ENCODE data around the gene PUSL1.

The PUSL1 gene

DNA sequence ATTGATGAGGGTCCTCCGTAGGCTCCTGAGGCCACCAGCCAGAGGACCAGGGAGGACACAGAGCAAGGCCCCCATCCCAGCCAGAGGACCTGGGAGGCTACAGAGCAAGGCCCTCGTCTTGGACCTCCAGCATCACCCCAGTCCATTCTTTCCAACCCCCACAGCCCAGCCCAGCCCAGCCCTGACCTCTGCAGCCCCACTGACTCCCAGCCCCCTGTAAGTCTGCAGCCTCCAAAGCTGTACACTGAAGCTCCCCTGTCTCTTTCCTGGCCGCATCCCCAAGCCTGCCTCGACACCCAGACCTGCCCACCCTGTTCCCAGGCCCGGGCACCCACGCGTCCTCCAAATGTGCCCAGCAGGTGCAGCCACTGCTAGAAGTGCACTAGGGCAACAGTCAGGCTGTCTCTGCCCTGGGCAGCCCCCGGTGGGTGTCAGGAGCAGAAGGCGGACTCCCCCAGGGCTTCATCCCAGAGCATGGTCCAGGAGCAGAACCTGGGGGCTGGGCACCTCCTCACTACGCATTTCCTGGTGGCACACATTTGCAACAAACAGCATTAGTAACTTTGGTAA lies 38.7 kb downstream of the PUSL1 start:
- intact Hi-C loops (cut with DNase I) = no loop called here
- no peak for DNase-seq

DNA sequence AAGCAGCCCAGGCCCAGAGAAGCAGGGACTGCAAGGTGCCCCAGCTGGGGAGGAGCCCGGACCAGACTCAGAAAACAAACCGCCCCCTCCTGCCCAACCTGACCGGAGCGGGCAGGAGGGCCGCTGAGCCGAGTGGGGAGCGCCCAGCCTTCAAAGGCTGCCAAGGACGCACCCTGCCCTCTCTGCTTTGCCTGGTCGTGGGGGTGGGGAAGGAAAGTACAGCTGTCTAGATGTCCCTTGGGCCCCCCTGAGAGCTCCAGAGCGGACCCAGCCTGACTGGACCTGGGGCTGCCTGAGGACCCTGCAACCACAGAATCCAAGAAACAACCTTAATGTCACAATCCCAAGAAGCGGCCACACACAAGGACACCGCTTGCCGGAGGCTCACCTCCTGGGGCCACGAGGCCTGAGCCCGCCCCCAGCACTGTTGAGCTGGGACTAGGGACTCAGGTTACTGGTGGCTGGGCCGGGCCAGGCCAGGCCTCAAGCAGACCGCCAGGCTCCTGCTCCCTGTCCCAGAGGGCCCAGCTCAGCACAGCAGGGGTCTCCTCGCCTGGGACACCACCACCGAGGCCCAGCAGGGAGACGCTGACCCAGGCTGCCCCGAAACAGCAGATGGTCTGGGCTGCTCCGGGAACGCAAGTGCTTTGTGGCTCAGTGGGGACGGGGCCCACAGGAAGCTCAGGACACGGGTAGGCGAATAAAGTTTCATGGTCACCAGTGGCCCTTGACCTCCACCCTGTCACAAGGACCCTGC lies 39.4 kb downstream of the PUSL1 start:
- no peak for DNase-seq
- intact Hi-C loops (cut with DNase I) = no loop called here

DNA sequence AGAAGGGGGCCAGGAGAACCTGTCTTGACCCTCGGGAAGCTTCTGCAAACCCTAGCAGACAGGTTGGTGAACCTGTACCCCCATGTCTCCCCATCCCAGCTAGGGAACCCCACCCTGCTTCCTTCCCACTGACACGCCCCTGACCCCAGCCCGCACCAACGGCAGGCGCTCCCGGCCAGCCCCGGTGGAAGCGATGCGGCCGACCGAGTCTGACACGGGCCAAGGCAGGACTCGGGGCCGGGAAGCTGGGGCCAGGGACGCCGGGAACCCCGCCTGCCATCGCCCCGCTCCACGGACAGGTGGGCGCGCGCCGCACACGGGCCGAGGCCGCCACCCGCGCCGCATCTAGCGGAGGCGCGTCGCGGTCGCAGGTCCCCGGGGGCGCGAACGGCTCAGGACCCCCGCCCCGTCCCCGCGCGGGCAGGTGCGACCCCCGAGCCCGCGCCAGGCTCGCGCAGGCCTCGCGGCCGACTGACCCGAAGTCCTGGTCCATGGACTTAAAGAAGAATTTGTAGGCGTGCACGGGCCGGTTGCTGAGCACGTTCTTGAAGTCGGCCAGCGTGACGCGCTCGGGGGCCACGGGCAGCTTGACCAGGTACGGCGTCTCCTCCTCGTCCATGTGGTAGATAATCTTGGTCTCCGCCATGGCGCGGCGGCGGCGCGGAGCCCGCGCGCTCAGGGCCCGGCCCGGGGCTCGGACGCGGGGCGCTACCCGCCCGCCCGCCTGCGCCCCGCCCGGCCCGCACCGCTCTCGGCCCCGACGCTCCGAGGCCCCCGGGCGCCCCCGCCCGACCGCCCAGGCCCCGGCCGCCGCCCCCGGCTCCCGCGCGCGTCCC lies 40.2 kb downstream of the PUSL1 start:
- intact Hi-C loops (cut with DNase I) = loop anchor here (1.0 kb wide), 1 partner anchor 40 kb away; the partner anchor contains the start of gene PUSL1
- no peak for DNase-seq

DNA sequence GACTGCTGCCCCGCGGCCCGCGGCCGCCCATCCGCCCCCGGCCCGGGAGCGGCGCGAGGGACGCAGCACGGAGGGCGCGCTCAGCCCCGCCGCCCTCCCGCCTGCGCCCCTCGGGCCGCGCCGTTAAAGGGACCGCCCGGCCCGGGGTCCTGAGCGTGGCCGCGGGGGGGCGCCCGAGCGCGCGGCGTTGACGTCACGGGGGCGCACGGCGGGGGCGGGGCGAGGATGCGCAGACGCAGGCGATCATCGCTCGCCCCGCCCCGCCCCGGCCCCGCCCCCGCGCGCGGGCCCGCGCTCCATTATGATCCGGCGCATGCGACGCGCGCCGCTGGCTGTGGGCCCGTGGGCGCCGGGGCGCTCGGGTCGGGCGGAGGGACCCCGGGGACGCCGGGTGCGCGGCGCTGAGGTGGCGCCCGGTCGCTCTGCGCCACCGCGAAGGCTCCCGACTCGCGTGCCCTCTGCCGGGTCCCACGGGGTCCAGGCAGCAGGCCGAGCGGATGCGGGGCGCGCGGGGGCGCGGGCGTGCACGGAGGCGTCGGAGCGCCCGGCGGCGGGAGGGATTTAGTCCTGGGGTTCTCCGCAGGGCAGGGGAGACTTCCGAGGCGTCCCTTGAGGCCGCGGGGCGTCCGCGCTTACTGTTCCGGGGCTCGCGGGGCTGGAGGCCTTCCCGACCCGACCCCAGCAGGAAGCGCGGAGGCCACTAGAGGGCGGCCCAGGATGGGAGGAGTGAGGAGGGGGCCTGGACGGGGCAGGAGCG lies 41.0 kb downstream of the PUSL1 start, which contains the start of gene DVL1:
Gene DVL1 (minus strand): TSS at position 163 of the 757 bp plus-strand sequence. CDS start 353 bp downstream, outside the sequence.
- intact Hi-C loops (cut with DNase I) = loop anchor here (1.0 kb wide), 1 partner anchor 41 kb away; the partner anchor contains the start of gene PUSL1
- DNase-seq = peak in 8 of 10 donors; percentile 41 to 94 (median 50)

DNA sequence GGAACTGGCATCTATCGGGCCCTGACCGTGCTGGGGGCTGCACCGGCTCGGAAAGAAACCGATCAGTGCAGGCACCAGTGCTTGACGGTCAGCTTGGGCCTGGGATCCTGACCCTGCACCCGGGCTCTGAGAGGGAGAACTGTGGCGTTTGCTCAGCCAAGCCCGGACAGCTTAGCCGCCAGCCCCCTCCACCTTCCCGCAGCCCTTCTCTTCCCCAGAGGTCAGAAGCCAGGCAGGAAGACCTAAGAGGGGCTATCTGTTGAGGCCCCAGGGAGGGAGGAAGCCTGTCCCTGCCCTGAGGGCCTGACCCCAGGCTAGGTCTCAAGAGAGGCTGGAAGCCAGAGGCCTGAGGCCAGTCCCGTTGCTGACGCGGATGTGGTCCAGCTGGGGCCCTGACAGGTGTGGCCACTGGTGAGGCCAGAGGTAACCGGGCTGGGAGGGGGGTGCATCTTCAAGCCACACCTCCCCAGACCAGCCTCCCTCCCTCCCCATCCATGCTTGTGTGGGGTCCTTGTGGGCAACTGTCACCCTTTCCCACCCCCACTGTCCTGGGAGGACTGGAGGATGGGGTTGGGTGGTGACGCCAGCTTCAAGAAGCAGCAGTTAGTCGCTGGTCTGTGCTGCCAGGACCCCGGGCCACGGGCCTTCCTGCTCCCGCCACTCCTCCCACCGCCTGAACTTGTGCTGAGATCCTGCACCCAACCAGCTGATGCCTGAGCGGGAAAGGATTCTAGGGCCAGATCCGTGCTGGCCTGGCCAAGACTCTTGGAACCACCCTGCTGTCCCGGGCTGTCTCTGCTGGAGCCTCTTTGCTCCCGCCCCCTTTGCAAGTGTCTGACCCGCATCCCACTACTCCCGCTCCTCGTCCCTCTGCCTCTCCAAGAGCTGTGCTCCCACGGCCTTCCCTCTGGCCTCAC lies 43.4 kb downstream of the PUSL1 start:
- intact Hi-C loops (cut with DNase I) = no loop called here
- no peak for DNase-seq

DNA sequence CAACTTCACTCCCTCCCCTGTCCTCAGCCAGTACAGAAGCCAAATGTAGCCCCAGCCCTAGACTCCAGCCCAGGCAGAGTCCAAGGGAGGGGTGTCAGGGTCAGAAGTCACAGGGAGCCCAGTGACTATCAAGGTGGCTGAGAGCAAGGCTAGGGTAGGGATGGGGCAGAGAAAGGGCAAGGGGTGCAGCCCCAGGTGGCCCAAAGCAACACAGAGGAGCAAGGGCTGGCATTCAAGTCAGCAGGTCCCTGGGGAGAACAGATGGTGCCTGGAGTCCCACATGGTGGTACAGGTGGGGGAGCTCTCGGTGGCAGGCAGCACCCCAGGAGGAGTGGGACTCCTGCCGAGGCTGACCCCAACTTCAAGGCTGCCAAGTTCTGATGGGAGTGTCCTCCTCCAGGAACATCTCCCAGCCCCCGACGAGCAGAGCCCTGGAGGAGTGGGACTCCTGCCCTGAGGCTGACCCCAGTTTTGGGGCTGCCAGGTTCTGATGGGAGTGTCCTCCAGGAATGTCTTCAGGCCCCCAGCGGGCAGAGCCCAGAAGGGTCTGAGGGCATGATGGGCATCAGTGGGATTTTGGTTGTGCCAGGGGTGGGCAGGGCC lies 44.5 kb downstream of the PUSL1 start:
- no peak for DNase-seq
- intact Hi-C loops (cut with DNase I) = no loop called here

DNA sequence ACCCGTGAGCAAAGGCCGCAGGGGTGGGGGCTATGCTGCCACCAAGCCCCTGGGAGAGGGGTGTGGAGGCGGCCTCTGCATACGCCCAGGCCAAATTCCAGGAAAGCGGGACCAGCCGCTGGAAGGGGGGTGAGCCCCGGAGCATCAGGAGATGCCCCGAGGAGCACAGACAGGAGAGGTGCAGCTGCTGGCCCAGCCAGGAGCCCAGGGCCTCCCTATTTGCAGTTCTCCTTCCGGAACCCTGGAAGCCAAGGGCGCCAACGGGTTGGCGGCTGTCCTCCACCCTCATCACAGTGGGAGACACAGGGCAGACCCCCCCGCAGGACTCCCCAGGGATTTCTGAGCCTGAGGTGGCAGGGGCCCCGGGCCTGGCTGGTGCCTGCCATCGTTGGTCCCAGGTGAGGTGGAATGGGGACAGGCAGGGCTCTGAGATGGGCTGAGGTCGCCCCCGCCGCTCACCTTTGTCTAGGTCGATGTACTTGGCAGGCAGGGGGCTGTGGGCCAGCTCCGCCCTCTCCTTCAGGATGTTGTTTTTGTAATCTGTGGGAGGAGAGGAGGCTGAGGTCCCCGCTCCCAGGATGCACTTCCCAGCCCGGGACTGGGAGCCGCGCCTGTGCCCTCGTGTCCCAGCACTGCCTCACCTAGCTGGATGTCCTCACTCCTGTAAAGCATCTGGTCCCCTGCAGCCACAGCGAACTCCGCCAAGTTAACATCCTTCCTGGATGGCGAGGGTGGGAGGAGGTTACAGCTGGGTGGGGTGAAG lies 45.2 kb downstream of the PUSL1 start:
- DNase-seq = no peak
- intact Hi-C loops (cut with DNase I) = no loop called here

DNA sequence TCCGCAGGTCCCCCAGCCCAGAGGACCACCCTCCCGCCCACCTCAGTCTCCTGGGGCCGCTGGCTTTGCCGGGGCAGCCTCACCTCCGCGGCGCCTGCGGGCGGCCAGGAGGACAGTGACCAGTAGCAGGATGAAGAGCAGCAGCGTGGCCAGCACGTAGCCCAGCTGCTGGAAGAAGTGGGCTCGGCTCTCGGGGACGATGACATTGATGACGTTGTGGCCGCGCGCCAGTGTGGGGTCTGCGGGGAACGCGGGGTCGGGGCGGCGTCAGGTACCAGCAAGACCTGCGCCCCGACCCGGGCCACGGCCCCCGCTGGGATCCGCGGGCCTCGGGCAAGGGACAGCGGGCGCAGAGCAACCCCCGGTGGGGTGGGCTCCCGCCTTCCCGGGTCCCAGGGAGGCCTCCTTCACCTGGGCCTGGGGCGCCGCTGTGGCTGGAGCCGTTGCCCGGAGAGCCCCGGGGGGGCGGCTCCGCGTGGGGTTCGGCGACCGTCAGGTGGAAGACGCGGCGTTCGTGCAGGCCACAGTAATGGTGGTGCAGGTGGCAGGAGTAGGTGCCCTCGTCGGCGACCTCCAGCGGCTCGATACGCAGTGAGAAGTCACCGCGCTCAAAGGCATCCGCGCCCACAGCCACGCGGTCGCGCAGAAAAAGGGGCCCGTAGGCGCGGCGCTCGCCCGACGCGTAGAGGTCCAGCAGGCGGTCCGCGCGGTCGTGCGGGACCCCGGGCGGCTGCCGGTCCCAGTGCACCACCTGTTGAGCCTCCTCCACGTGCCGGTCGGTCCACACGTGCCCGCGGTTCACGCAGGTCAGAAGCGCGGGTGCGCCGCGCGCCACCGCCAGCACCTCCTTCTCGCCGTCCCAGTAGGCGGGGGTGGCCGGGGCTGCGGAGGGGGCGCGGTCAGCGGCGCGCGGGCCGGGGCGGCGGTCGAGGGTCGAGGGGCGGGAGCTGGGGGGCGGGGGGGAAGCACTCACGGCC lies 46.2 kb downstream of the PUSL1 start:
- intact Hi-C loops (cut with DNase I) = no loop called here
- DNase-seq = no peak

DNA sequence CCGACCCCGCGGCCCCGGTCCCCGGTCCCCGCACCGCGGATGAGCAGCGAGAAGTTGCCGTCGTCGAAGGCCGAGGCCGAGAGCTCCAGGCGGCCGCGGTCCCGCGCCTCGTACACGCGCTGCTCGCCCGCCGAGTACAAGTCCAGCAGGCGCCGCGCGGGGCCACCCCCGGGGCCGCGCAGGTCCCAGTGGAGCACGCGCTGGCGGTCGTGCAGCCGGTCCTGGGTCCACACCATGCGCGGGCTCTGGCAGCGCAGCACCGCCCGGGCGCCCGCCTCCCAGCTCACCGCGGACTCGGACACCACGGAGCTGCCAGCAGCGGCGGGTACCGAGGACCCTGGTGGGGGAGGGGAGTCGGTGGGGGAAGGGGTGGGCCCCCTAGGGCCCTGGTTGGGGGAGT lies 47.0 kb downstream of the PUSL1 start:
- DNase-seq = peak in 1 of 10 donors; percentile 74
- intact Hi-C loops (cut with DNase I) = no loop called here

DNA sequence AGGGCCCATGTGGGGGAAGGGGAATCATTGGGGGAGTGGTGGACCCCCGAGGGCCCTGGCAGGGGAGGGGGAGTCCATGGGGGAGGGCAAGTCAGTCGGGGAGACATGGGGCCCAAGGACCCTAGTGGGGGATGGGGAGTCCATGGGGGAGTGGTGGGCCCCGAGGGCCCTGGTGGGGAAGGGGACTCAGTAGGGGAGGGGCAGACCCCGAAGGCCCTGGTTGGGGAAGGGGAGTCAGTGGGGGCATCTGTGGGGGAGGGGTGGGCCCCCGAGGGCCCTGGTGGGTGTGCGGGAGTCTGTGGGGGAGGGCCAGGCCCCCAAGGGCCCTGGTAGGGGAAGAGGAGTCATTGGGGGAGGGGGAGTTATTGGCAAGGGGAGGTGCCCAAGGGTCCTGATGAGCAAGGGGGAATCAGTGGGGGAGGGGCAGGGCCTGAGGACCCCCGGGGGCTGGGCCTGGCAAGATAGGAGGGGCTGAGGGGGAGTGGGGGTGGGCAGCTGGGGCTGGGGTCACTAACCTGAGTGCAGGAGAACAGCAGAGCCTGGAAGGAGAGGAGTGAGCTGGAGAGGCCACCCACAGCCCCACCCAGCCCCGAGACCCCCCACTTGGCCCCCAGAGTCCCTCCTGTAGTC lies 47.9 kb downstream of the PUSL1 start:
- intact Hi-C loops (cut with DNase I) = no loop called here

DNA sequence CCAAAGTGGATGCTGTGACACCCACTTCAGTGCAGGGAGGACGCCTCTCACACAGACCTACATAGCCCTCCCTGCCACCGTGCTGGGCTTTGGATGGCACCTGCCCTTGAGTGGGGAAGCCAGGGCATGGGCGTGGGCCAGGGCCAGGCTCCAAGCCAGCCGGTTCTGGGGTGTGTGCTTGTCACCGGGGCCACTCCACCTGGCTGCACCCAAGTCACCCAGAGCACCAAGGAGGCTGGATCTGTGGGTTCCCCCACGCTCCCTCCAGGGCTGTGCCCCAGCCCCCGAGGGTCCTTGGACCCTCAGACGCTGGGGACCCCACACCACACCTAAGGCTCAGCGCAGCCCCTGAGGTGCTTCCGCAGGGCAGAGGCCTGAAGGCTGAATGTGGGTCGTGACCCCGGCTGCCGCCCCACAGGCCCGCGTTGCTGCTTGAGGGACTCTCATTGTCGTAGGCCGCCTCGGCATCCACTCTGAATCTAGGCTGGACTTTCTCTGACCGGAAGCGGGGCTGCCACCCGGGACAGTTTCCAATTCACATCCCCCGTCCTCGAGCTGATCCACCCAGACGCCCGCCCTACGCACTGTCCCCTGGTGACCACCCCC lies 48.5 kb downstream of the PUSL1 start:
- DNase-seq = no peak
- intact Hi-C loops (cut with DNase I) = no loop called here

More for the DNA sequence above, 47.9 kb downstream of the PUSL1 start:
- DNase-seq = no peak

DNA sequence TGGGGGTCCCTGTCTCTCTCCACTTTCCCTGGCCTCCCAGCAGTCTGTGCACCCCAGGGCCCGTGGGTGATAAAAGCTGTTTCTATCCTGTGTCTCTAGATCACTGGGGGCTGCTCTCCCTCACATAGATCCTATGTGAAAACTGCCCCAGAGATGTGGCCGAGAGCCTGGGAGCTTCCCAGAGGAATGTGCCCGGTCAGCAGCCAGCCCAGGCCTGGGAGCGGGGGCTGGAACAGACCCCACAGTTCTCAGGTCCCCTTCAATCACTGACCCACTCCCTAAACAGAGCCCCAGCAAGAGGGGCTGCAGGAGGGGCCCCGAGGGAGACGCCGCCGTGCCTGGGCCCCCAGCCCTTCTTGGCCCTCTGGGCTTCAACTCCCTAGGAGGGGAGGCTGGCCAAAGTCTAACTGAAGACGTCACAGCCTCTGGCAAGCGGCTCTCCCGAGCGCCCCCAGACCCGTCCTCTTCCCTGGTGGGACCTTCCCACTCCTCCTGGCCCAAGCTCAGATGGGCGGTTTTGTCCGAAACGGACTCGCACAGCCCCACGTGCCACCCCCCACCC lies 49.6 kb downstream of the PUSL1 start:
- DNase-seq = peak in 1 of 10 donors; percentile 46
- intact Hi-C loops (cut with DNase I) = no loop called here

DNA sequence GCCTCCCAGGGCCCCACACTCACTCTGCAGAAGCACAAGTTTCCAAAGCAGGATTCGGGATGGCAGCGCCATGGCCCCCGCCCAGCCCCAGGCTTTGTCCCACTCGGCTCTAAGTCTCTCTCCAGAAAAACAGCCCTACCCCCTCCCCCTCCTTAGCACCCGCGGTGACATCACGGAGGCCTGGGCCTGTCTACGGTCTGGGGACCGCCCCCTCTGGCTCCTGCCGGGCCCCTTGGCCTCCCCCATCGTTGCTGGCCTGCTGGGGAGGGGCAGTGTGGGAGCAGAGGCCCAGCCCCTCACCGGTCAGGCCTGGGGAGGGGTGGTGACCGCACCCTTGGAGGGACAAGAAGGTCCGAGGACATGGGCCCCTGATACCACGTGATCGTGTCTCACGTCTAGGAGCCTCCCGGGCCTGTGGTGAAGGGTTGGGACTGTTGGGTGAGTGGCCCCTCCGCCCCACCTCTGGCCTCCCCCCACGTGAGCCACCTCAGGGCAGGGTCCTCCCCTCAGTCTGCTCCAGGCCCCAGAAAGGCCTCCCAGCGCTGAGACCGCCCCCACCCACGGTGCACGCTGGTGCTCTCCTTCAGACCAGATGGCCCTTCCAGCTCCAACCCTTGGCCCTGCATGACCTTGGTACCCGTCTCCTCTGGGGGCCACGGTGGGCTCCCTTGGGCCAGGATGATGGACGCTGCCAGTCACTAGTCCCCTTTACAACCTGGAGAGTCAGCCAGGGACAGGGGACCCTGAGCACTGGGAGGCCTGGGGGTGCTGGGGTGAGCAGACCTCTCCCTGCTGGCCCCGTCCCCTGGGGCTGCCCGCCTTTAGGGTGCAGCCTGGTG lies 50.3 kb downstream of the PUSL1 start, which contains the start of gene MXRA8:
Gene MXRA8 (minus strand): TSS at position 123 of the 839 bp plus-strand sequence. CDS start 51 bp downstream, at position 72.
- intact Hi-C loops (cut with DNase I) = no loop called here
- DNase-seq = peak in 2 of 10 donors; percentile 68 to 71

DNA sequence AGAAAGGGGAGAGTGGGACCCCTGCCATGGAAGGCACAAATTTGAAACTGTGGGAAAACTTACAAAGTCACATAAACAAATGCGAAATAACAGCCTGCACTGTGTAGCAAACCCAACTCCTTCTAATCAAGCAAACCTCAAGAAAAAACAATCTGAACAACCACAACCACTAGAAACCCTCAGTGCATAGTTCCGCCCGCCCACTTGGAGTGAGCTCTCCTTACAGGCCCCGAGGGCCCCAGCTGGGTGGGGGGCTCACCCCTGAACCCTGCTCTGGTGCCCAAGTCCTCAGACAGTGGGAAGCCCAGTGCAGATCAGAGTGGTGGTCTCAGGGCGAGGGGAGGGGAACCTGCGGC lies 50.9 kb downstream of the PUSL1 start:
- intact Hi-C loops (cut with DNase I) = no loop called here
- no peak for DNase-seq

All from posterior cingulate gyrus (tissue), 11 donors.